H1 (cell line): ENCODE results near the gene ZNF576. TPM values are rescaled to one million over a fixed set of nuclear protein-coding genes. Genes with fewer than 3 reads are reported as not detected.

Source experiments
- CTCF ChIA-PET: fragments of 300-600 bp; sonication (Branson Sonifier 250); formaldehyde crosslinking; loops from one replicate; lab custom pipeline; 2021; ENCODE audit not compliant: partially characterized antibody; lab: Charles Lee
- POLR2A ChIA-PET: fragments of 300-600 bp; sonication (Branson Sonifier 250); formaldehyde crosslinking; loops from one replicate; lab custom pipeline; 2021; ENCODE audit warnings: inconsistent platforms; ENCODE audit not compliant: partially characterized antibody; lab: Charles Lee
- DNase-seq, 2 experiments: peaks; one replicate each; pipeline versions ENCODE4 v3.0.0 to v3.0.0-alpha.2; 2010 to 2022; ENCODE audit warnings: low spot score in 2 of 2, low read depth in 1 of 2, mixed read lengths in 1 of 2
- FAIRE-seq: peaks from 2 replicates; lab custom pipeline; 2011; peaks lifted over from hg19 to GRCh38; lab: Jason Lieb, UNC
- H2AFZ ChIP-seq: 2 replicates; pipeline ENCODE4 v1.8.1; 2012; ENCODE audit warnings: low read length, inconsistent platforms
- H2AK5ac ChIP-seq: 2 replicates; pipeline ENCODE4 v1.6.1; 2013; ENCODE audit warnings: low read depth, low read length
- H2BK120ac ChIP-seq: replicated peaks from 2 replicates; pipeline ENCODE3; 2013; ENCODE audit warnings: low read depth, low read length, inconsistent platforms
- H2BK12ac ChIP-seq: 2 replicates; pipeline ENCODE4 v1.6.1; 2013; ENCODE audit warnings: low read depth, low read length
- H2BK15ac ChIP-seq: 2 replicates; pipeline ENCODE4 v1.6.1; 2013; ENCODE audit warnings: low read length
- H2BK20ac ChIP-seq: 2 replicates; pipeline ENCODE4 v1.6.1; 2013; ENCODE audit warnings: low read length
- H2BK5ac ChIP-seq: 2 replicates; pipeline ENCODE4 v1.6.1; 2013; ENCODE audit warnings: low read depth, low read length
- H3K14ac ChIP-seq: 2 replicates; pipeline ENCODE4 v1.6.1; 2013; ENCODE audit warnings: inconsistent platforms; ENCODE audit not compliant: insufficient read length
- H3K18ac ChIP-seq: 2 replicates; pipeline ENCODE4 v1.6.1; 2013; ENCODE audit warnings: low read length; ENCODE audit errors: extremely low read depth
- H3K23ac ChIP-seq: 2 replicates; pipeline ENCODE4 v1.6.1; 2013; ENCODE audit warnings: inconsistent platforms; ENCODE audit not compliant: insufficient read length
- H3K23me2 ChIP-seq: 2 replicates; pipeline ENCODE4 v1.6.1; 2013; ENCODE audit warnings: low read depth, low read length
- H3K27ac ChIP-seq: 2 replicates; pipeline ENCODE4 v1.6.1; 2011; ENCODE audit warnings: low read depth, low read length, inconsistent platforms
- H3K27me3 ChIP-seq, 4 experiments: replicated peaks in 1 of 4; 1 replicate in 1 of 4; 2 replicates in 3 of 4; pipeline versions ENCODE4 v1.6.1 to v1.8.1; 2011 to 2013; ENCODE audit warnings: low read length in 3 of 4, mild to moderate bottlenecking in 3 of 4, inconsistent platforms in 2 of 4, mixed read lengths in 2 of 4, moderate library complexity in 1 of 4; ENCODE audit not compliant: control insufficient read depth in 3 of 4, insufficient read depth in 3 of 4; ENCODE audit errors: extremely low read depth in 1 of 4
- H3K36me3 ChIP-seq, 4 experiments: 2 replicates each; pipeline versions ENCODE4 v1.6.1 to v1.8.1; 2011 to 2013; ENCODE audit warnings: mild to moderate bottlenecking in 4 of 4, low read length in 3 of 4, moderate library complexity in 2 of 4, control low read depth in 1 of 4, inconsistent platforms in 1 of 4; ENCODE audit not compliant: insufficient read depth in 4 of 4, control insufficient read depth in 2 of 4
- H3K4ac ChIP-seq: replicated peaks from 2 replicates; pipeline ENCODE3; 2013; ENCODE audit warnings: low read length, low read depth, mixed read lengths, inconsistent platforms; ENCODE audit not compliant: insufficient read length
- H3K4me1 ChIP-seq, 4 experiments: replicated peaks in 1 of 4; 1 replicate in 1 of 4; 2 replicates in 3 of 4; pipeline versions ENCODE4 v1.6.1 to v1.8.1; 2011 to 2013; ENCODE audit warnings: low read length in 3 of 4, inconsistent platforms in 2 of 4, mixed read lengths in 1 of 4; ENCODE audit not compliant: insufficient read depth in 4 of 4, control insufficient read depth in 3 of 4
- H3K4me2 ChIP-seq, 2 experiments: 2 replicates each; pipeline versions ENCODE4 v1.6.1 to v1.8.1; 2011 to 2013; ENCODE audit warnings: low read depth in 2 of 2, low read length in 2 of 2, control low read depth in 1 of 2, inconsistent platforms in 1 of 2, mild to moderate bottlenecking in 1 of 2; ENCODE audit not compliant: insufficient read depth in 1 of 2
- H3K4me3 ChIP-seq, 4 experiments: fragments of 200-600, 300-600 bp in 1 of 4; sonication (generic), shearing (Covaris generic), sonication (Bioruptor Twin) in 1 of 4; 2 replicates each; pipeline versions ENCODE4 v1.5.1 to v1.8.1; 2011 to 2016; ENCODE audit warnings: low read length in 4 of 4, low read depth in 3 of 4, control low read depth in 2 of 4, inconsistent platforms in 2 of 4, mild to moderate bottlenecking in 2 of 4, mixed read lengths in 1 of 4, moderate library complexity in 1 of 4; ENCODE audit not compliant: insufficient read depth in 2 of 4; ENCODE audit errors: extremely low read depth in 1 of 4
- H3K56ac ChIP-seq: replicated peaks from 2 replicates; pipeline ENCODE3; 2013; ENCODE audit warnings: low read depth, mild to moderate bottlenecking, mixed read lengths, low read length, inconsistent platforms; ENCODE audit not compliant: insufficient read length
- H3K79me1 ChIP-seq: 2 replicates; pipeline ENCODE4 v1.6.1; 2013; ENCODE audit warnings: low read depth, low read length, control low read depth
- H3K79me2 ChIP-seq, 2 experiments: 2 replicates each; pipeline versions ENCODE4 v1.6.1 to v1.8.1; 2012 to 2013; ENCODE audit warnings: low read length in 2 of 2, mild to moderate bottlenecking in 2 of 2, inconsistent platforms in 1 of 2; ENCODE audit not compliant: insufficient read depth in 2 of 2, control insufficient read depth in 1 of 2
- H3K9ac ChIP-seq, 4 experiments: replicated peaks in 1 of 4; 1 replicate in 1 of 4; 2 replicates in 3 of 4; pipeline versions ENCODE4 v1.6.1 to v1.8.1; 2011 to 2013; ENCODE audit warnings: low read depth in 3 of 4, low read length in 3 of 4, control low read depth in 2 of 4, mild to moderate bottlenecking in 2 of 4, moderate library complexity in 2 of 4, inconsistent platforms in 1 of 4; ENCODE audit errors: extremely low read depth in 1 of 4
- H3K9me3 ChIP-seq, 2 experiments: 2 replicates each; pipeline versions ENCODE4 v1.6.1 to v1.8.1; 2012 to 2013; ENCODE audit warnings: mild to moderate bottlenecking in 2 of 2, moderate library complexity in 2 of 2, control low read depth in 1 of 2, inconsistent platforms in 1 of 2, low read depth in 1 of 2, low read length in 1 of 2, mixed read lengths in 1 of 2; ENCODE audit not compliant: insufficient read depth in 2 of 2
- H4K20me1 ChIP-seq, 2 experiments: replicated peaks in 1 of 2; 2 replicates each; pipeline versions ENCODE3 to v1.8.1; 2011 to 2013; ENCODE audit warnings: inconsistent platforms in 2 of 2, low read length in 2 of 2, mild to moderate bottlenecking in 1 of 2; ENCODE audit not compliant: insufficient read depth in 2 of 2, control insufficient read depth in 1 of 2
- H4K5ac ChIP-seq: 2 replicates; pipeline ENCODE4 v1.6.1; 2013; ENCODE audit warnings: low read length, low read depth, mixed read lengths, inconsistent platforms; ENCODE audit not compliant: insufficient read length
- H4K8ac ChIP-seq: 2 replicates; pipeline ENCODE4 v1.8.0; 2013; ENCODE audit warnings: mild to moderate bottlenecking, moderate library complexity, low read length, inconsistent platforms; ENCODE audit not compliant: insufficient read depth; ENCODE audit errors: extremely low read depth
- H4K91ac ChIP-seq: replicated peaks from 2 replicates; pipeline ENCODE3; 2013; ENCODE audit warnings: low read length, mixed read lengths, inconsistent platforms; ENCODE audit not compliant: insufficient read length
- EP300 ChIP-seq, 2 experiments: IDR thresholded peaks; 1 replicate in 1 of 2; 2 replicates in 1 of 2; pipeline ENCODE4 v1.6.1; 2011 to 2012; ENCODE audit warnings: low read depth in 2 of 2, low read length in 2 of 2, mild to moderate bottlenecking in 2 of 2, borderline replicate concordance in 1 of 2, inconsistent platforms in 1 of 2, moderate library complexity in 1 of 2
- HDAC6 ChIP-seq: IDR thresholded peaks from one replicate; pipeline ENCODE4 v1.7.1; 2012; ENCODE audit warnings: low read depth, mild to moderate bottlenecking, inconsistent platforms, low read length, moderate library complexity
- MAFK ChIP-seq: IDR thresholded peaks from 2 replicates; pipeline ENCODE4 v1.6.1; 2012; ENCODE audit warnings: low read depth, mild to moderate bottlenecking, improper control_type of control experiment, low read length
- PHF8 ChIP-seq: fragments of 200-600 bp; sonication (generic); conservative IDR thresholded peaks from 2 replicates; pipeline ENCODE4 v1.7.1; 2012; ENCODE audit warnings: low read depth, mild to moderate bottlenecking, inconsistent platforms, low read length, moderate library complexity
- SUZ12 ChIP-seq: fragments of 200-600 bp; sonication (generic); IDR thresholded peaks from 2 replicates; pipeline ENCODE4 v1.6.1; 2012; ENCODE audit warnings: mild to moderate bottlenecking, inconsistent platforms, low read length, moderate library complexity, mixed read lengths
- WGBS, 2 experiments: shearing (Covaris generic) in 1 of 2; methylation state at CpG; one replicate each; pipeline versions ENCODE4 v1.1.6 to v1.1.7; 2013 to 2015; ENCODE audit warnings: low lambda C conversion rate in 2 of 2, mixed read lengths in 2 of 2, inconsistent platforms in 1 of 2, low coverage in 1 of 2, missing lambda C conversion rate in 1 of 2; ENCODE audit not compliant: insufficient replicate concordance in 2 of 2, insufficient coverage in 1 of 2, insufficient read length in 1 of 2; ENCODE audit errors: extremely low coverage in 1 of 2, missing lambda C conversion rate in 1 of 2; 5-methylcytosine and 5-hydroxymethylcytosine counted together
- polyA plus RNA-seq, 7 experiments: library from polyadenylated mRNA; depleted of rRNA in 3 of 7; stranded (reverse) in 5 of 7; unstranded in 2 of 7; fragments of >200 nt in 5 of 7; fragments of 200-250 nt in 2 of 7; gene quantifications; 1 replicate in 5 of 7; 2 replicates in 1 of 7; 4 replicates in 1 of 7; pipeline versions ENCODE4 v1.2.1 to v1.2.3, GENCODE V29; 2011 to 2013; ENCODE audit warnings: missing spikeins in 2 of 7, mixed read lengths in 2 of 7
- total RNA-seq: library from RNA; stranded (reverse); fragmentation: NEBNext Ultra II Directional; extraction: Animal tissue kit (Norgen Biotek cat#: 25700); gene quantifications from 2 replicates; pipeline ENCODE4 v1.2.1, GENCODE V29; 2021
- TF ChIP-seq, protein P1 (sequence below): IDR thresholded peaks from 2 replicates; pipeline ENCODE4 v1.6.1; 2011; ENCODE audit warnings: low read length, improper control_type of control experiment

The ZNF576 gene
- total and polyA plus RNA-seq, 2 of the 8 experiments (the other 6 are each of a cell fraction or from before 2014, with no cell fraction given) = 13.6 to 32.4 TPM

DNA sequence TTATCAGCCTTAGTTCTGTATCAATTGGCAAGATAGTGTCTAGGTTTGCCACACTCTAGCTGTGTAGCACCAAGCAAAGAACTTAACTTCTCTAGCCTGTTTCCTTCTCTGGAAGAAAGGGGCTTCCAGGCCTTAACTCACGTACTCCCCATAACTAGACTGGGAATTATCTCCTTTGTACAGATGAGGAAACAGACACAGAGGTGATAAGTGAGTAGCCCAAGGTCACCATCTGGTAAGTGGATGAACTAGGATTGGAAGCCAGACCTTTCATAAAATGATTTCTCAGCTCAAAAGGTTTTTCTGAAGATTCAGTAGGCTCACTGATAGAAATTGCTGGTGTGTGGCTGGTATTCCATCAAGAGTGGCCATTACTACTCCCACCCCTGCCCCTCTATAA lies 19.9 kb downstream of the ZNF576 start:
- Histone ChIP-seq H3K56ac (no peak overlapping the region), H3K4ac (no peak overlapping the region), H3K4me3 (no peak overlapping the region), H4K91ac (no peak overlapping the region), H3K18ac (no peak overlapping the region), H4K8ac (no peak overlapping the region), H2AFZ (no peak overlapping the region), H3K23me2 (peaks cover 10% of the 10 kb centered on the region), H3K36me3 (peaks cover 0 to 4% (median 1%) of the 10 kb centered on the region in 4 experiments; a peak in 2 of 8 replicates), H4K5ac (no peak overlapping the region), H4K20me1 (peaks cover 0 to 3% of the 10 kb centered on the region in 2 experiments), H3K79me2 (peaks cover 0 to 11% of the 10 kb centered on the region in 2 experiments; a peak in 2 of 4 replicates), H2BK12ac (no peak overlapping the region), H2AK5ac (no peak overlapping the region), H3K79me1 (peaks cover 7% of the 10 kb centered on the region), H2BK20ac (no peak overlapping the region), H3K9ac (no peak overlapping the region), H3K14ac (no peak overlapping the region), H2BK15ac (no peak overlapping the region), H3K4me1 (peaks cover 4 to 13% (median 7%) of the 10 kb centered on the region in 4 experiments; a peak in 6 of 7 replicates), H3K27me3 (no peaks in the 10 kb centered on the region), H2BK5ac (no peak overlapping the region), H3K4me2 (no peak overlapping the region), H3K23ac (no peak overlapping the region), H3K27ac (no peak overlapping the region), H2BK120ac (no peak overlapping the region), H3K9me3 (no peaks in the 10 kb centered on the region; a peak in 1 of 4 replicates)
- no peak for DNase-seq
- no peak for FAIRE-seq
- WGBS, 2 experiments = 100% methylated on average over 1 of the region's 1 CpG; no CpG with 5 or more reads in 1 of the 2 experiments
- POLR2A ChIA-PET = interaction anchor here (0.8 to 1.5 kb wide), 5 partner anchors 11 to 20 kb away, joined by 3 to 4 read pairs (median 3); partner anchors contain the start of genes IRGQ and ZNF576
- no peak for TF ChIP-seq PHF8
- TF ChIP-seq HDAC6 = no peak
- TF ChIP-seq EP300 (IDR thresholded peaks at IDR 0.05; ENCODE audit: borderline replicate concordance in 1 of 2, low read depth in 2 of 2, low read length in 2 of 2) = no peak
- TF ChIP-seq SUZ12 = no peak
- no peak for TF ChIP-seq MAFK
- TF ChIP-seq, protein P1, sequence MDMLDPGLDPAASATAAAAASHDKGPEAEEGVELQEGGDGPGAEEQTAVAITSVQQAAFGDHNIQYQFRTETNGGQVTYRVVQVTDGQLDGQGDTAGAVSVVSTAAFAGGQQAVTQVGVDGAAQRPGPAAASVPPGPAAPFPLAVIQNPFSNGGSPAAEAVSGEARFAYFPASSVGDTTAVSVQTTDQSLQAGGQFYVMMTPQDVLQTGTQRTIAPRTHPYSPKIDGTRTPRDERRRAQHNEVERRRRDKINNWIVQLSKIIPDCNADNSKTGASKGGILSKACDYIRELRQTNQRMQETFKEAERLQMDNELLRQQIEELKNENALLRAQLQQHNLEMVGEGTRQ = no peak
- CTCF ChIA-PET = interaction anchor here (0.6 to 1.2 kb wide), 4 partner anchors 9 to 22 kb away, joined by 3 to 5 read pairs (median 3); no protein-coding TSS in a partner anchor
